HCT116 (cell line): ENCODE data around the gene B4GALNT2. TPM values are rescaled to one million over a fixed set of nuclear protein-coding genes. Genes with fewer than 3 reads are reported as not detected.
"Not testable (repeated sequence)": the region's sequence is repeated elsewhere in the genome, so short reads cannot be mapped to it uniquely, and the experiment has no call there.

ENCODE experiments used
- ATAC-seq: fragments of 200-7000 bp; cut with Tn5 transposase; 2 replicates; pipeline ENCODE4 v1.9.1; 2020; ENCODE audit warnings: mild to moderate bottlenecking, moderate library complexity
- BruUV-seq: library from RNA; stranded (reverse); fragments of 400-500 nt; replicated peaks from 2 replicates; lab custom pipeline; 2021; lab: Mats Ljungman, UMichigan
- CTCF ChIA-PET: fragments of 300-600 bp; sonication (Branson Sonifier 250); formaldehyde crosslinking; loops from one replicate; lab custom pipeline; 2021; ENCODE audit warnings: antibody characterized with exemption; lab: Charles Lee
- POLR2A ChIA-PET: fragments of 300-600, 350-600 bp; sonication (Branson Sonifier 250); formaldehyde crosslinking; loops from one replicate; lab custom pipeline; 2021; ENCODE audit warnings: antibody characterized with exemption; lab: Charles Lee
- RAD21 ChIA-PET, 2 experiments: fragments of 300-600 bp; sonication (Branson Sonifier 250); formaldehyde crosslinking; loops; one replicate each; lab custom pipeline; 2023; ENCODE audit warnings: low total read pairs in 2 of 2; ENCODE audit not compliant: uncharacterized antibody in 2 of 2, unreplicated experiment in 2 of 2, low non-redundant PET in 1 of 2; lab: Charles Lee
- DNase-seq: peaks from one replicate; pipeline ENCODE4 v3.0.0-alpha.2; 2010; ENCODE audit warnings: low read depth, low spot score
- H2AFZ ChIP-seq: fragments of 200-600 bp; shearing (Covaris generic), sonication (generic); 2 replicates; pipeline ENCODE4 v1.6.1; 2017; ENCODE audit warnings: low read depth, mixed run types, mixed read lengths, antibody characterized with exemption, low read length; ENCODE audit not compliant: poor library complexity, severe bottlenecking
- H3K27ac ChIP-seq: 2 replicates; pipeline ENCODE4 v1.5.1; 2012; ENCODE audit warnings: low read depth, low read length
- H3K27me3 ChIP-seq: fragments of 200-600 bp; sonication (generic); 2 replicates; pipeline ENCODE4 v1.6.1; 2016; ENCODE audit warnings: mixed run types, low read length, mixed read lengths; ENCODE audit not compliant: insufficient read depth
- H3K36me3 ChIP-seq, 2 experiments: fragments of 200-500 bp in 1 of 2; fragments of 200-600 bp in 1 of 2; sonication (Bioruptor generic) in 1 of 2; sonication (generic) in 1 of 2; 2 replicates each; pipeline versions ENCODE4 v1.5.1 to v1.6.1; 2014 to 2016; ENCODE audit warnings: low read length in 2 of 2, inconsistent platforms in 1 of 2, mixed read lengths in 1 of 2, mixed run types in 1 of 2; ENCODE audit not compliant: insufficient read depth in 2 of 2, control insufficient read depth in 1 of 2
- H3K4me1 ChIP-seq, 2 experiments: fragments of 200-600 bp in 1 of 2; sonication (generic) in 1 of 2; 2 replicates each; pipeline versions ENCODE4 v1.5.1 to v1.6.1; 2012 to 2017; ENCODE audit warnings: low read length in 2 of 2, inconsistent platforms in 1 of 2, mild to moderate bottlenecking in 1 of 2, mixed read lengths in 1 of 2, mixed run types in 1 of 2, moderate library complexity in 1 of 2; ENCODE audit not compliant: insufficient read depth in 2 of 2, control insufficient read depth in 1 of 2
- H3K4me2 ChIP-seq: fragments of 200-600 bp; sonication (generic); 2 replicates; pipeline ENCODE4 v1.6.1; 2017; ENCODE audit warnings: mixed run types, low read length, mixed read lengths
- H3K4me3 ChIP-seq, 2 experiments: fragments of 200-600 bp in 1 of 2; sonication (generic) in 1 of 2; replicated peaks in 1 of 2; 2 replicates each; pipeline ENCODE4 v1.5.1; 2011 to 2016; ENCODE audit warnings: low read length in 2 of 2, control low read depth in 1 of 2, low read depth in 1 of 2, mild to moderate bottlenecking in 1 of 2, mixed read lengths in 1 of 2, mixed run types in 1 of 2
- H3K79me2 ChIP-seq: fragments of 200-600 bp; sonication (generic); 2 replicates; pipeline ENCODE4 v1.6.1; 2017; ENCODE audit warnings: mild to moderate bottlenecking, mixed run types, low read length, moderate library complexity, mixed read lengths; ENCODE audit not compliant: insufficient read depth
- H3K9ac ChIP-seq: fragments of 200-600 bp; sonication (generic); 2 replicates; pipeline ENCODE4 v1.6.1; 2016; ENCODE audit warnings: low read length, mixed read lengths
- H3K9me2 ChIP-seq: fragments of 200-600 bp; sonication (generic), shearing (Covaris generic); 2 replicates; pipeline ENCODE4 v1.6.1; 2017; ENCODE audit warnings: mixed run types, mild to moderate bottlenecking, moderate library complexity; ENCODE audit not compliant: insufficient read depth
- H3K9me3 ChIP-seq, 2 experiments: fragments of 200-500 bp in 1 of 2; fragments of 200-600 bp in 1 of 2; sonication (Bioruptor generic) in 1 of 2; sonication (generic) in 1 of 2; 2 replicates each; pipeline ENCODE4 v1.6.1; 2014 to 2017; ENCODE audit warnings: low read length in 2 of 2, mixed read lengths in 2 of 2, inconsistent platforms in 1 of 2, low read depth in 1 of 2, mild to moderate bottlenecking in 1 of 2, mixed run types in 1 of 2, moderate library complexity in 1 of 2; ENCODE audit not compliant: control insufficient read depth in 1 of 2, insufficient read depth in 1 of 2
- H4K20me1 ChIP-seq: fragments of 200-600 bp; sonication (generic), shearing (Covaris generic); 2 replicates; pipeline ENCODE4 v1.6.1; 2017; ENCODE audit warnings: mixed run types, mild to moderate bottlenecking, moderate library complexity; ENCODE audit not compliant: insufficient read depth
- EZH2 ChIP-seq: fragments of 200-600 bp; sonication (generic); IDR thresholded peaks from 2 replicates; pipeline ENCODE4 v1.6.1; 2017; ENCODE audit warnings: antibody characterized with exemption, mixed run types
- intact Hi-C: fragments of 100-400 bp; cut with micrococcal nuclease; formaldehyde crosslinking; loops from 2 replicates; pipeline ENCODE4 v1.10.0; 2022
- total RNA-seq: library from RNA; stranded (reverse); gene quantifications from one replicate; pipeline ENCODE4 v1.2.1, GENCODE V29; 2021; ENCODE audit not compliant: unreplicated experiment

Gene B4GALNT2
- total RNA-seq, 1 experiment from 2014 or later: not detected

DNA sequence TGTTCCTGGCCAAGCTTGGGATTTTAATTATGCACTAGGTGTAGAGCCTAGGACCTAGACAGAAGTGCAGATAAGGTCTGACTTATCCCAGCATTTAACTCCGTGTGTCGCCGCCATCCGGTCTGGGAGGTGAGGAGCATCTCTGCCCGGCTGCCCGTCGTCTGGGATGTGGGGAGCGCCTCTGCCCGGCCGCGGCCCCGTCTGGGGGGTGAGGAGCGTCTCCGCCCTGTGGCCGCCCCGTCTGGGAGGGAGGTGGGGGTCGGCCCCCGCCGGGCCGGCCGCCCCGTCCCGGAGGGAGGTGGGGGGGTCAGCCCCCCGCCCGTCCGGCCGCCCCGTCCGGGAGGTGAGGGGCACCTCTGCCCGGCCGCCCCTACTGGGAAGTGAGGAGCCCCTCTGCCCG, 7.1 kb upstream of the B4GALNT2 start:
- no peaks in the 10 kb centered on the region for H3K36me3 ChIP-seq
- ATAC-seq (no peak), DNase-seq (no peak)
- H3K4me3 ChIP-seq: no peak overlapping the region
- no peaks in the 10 kb centered on the region; a peak in 1 of 4 replicates for H3K9me3 ChIP-seq
- H3K4me1 ChIP-seq: no peaks in the 10 kb centered on the region
- POLR2A ChIA-PET: no interaction called here
- no peaks in the 10 kb centered on the region for H3K27me3 ChIP-seq
- no peak overlapping the region for H3K4me2 ChIP-seq
- H2AFZ ChIP-seq: no peak overlapping the region
- H4K20me1 ChIP-seq: no peaks in the 10 kb centered on the region
- RAD21 ChIA-PET: no interaction called here
- intact Hi-C loops: no loop called here
- H3K9ac ChIP-seq: no peak overlapping the region
- no peaks in the 10 kb centered on the region for H3K9me2 ChIP-seq
- CTCF ChIA-PET: no interaction called here
- H3K27ac ChIP-seq: no peak overlapping the region
- no peak for TF ChIP-seq EZH2
- TF ChIP-seq, all 23 proteins: peak for 0
- no peaks in the 10 kb centered on the region for H3K79me2 ChIP-seq
- no TSS peak for BruUV-seq

- H3K9me2 ChIP-seq, H3K4me2 ChIP-seq, CTCF ChIA-PET, H3K4me1 ChIP-seq, H2AFZ ChIP-seq, H3K27me3 ChIP-seq, H3K9ac ChIP-seq, intact Hi-C loops, H3K9me3 ChIP-seq, RAD21 ChIA-PET, DNase-seq, H3K36me3 ChIP-seq, ATAC-seq, H4K20me1 ChIP-seq, H3K27ac ChIP-seq, H3K79me2 ChIP-seq, BruUV-seq, H3K4me3 ChIP-seq, POLR2A ChIA-PET: not testable (repeated sequence)
Measured at GRCh38 chr17:49126183-49126859, 6.2 kb upstream of the B4GALNT2 start.

DNA sequence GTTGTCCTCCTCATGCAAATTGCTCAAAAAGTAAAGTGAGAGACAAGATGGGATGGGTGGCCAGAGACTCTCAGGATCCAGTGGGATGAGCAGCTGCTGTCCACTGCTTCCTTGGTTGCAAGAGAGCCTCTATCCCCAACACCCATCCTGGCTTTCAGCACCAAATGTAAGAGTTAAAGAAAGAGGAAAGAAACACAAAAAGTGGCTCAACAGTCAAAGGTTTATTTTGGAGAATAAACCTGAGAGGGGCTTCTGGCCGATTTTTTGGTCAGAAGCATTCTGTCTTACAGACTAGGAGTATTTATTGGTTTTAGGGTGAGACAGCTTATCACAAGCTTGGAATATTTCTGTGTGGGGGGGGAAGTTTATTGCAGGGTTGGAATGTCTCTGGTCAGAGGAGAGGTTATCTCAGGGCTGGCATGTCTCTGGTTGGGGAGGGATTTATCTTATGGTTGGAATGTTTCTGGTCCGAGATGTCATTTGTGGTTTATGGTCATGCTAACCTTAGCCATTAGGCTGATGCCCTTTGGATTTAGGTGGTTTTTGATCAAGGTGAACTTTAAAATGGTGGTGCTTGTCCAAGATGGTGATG, 3.1 kb upstream of the B4GALNT2 start:
- DNase-seq, H3K27ac ChIP-seq, H2AFZ ChIP-seq, H3K36me3 ChIP-seq, POLR2A ChIA-PET, H4K20me1 ChIP-seq, CTCF ChIA-PET, H3K4me1 ChIP-seq, H3K4me2 ChIP-seq, BruUV-seq, ATAC-seq, H3K9ac ChIP-seq, H3K4me3 ChIP-seq, H3K27me3 ChIP-seq, H3K9me3 ChIP-seq, intact Hi-C loops, H3K79me2 ChIP-seq, RAD21 ChIA-PET, H3K9me2 ChIP-seq: not testable (repeated sequence)
